ENCODE data around the gene TRPC5OS.

TRPC5OS gene

GRCh38 chrX:111914398-111915090 is 38.6 kb downstream of the TRPC5OS start:
- DNase-seq: no peak

- DNase-seq: no peak
These were observed 41.6 kb downstream of the TRPC5OS start for GRCh38 chrX:111917591-111917990.

GRCh38 chrX:111928456-111928855 is 52.5 kb downstream of the TRPC5OS start:
- no peak for DNase-seq
